GM18858 (cell line): Measurements from ENCODE around the gene OGFOD1.
A peak's percentile ranks its signal among the peaks of the same experiment; 100 is the strongest.

Source experiments
- ATAC-seq: cut with Tn5 transposase; IDR thresholded peaks from one replicate; pipeline ENCODE4 v1.9.1; 2021; ENCODE audit not compliant: unreplicated experiment

OGFOD1 gene

DNA sequence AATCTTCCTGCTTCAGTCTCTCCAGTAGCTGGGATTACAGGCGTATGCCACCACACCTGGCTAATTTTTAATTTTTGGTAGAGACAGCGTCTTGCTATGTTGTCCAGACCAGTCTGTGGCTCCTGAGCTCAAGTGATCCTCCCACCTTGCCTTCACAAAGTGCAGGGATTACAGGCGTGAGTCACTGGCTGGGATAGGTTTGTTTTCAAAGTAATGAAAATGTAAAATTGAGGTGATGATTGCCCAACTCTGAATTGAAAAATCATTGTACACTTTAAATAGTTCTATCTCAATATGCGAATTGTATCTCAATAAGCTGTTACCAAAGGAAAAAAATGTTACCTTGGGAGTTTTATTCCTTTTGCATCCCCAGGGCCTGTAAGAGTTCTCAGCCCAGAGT is 24.8 kb upstream of the OGFOD1 start:
- no peak for ATAC-seq

GRCh38 chr16:56428091-56428490 is 23.3 kb upstream of the OGFOD1 start:
- ATAC-seq = no peak

GRCh38 chr16:56436258-56436657 is 15.1 kb upstream of the OGFOD1 start:
- ATAC-seq = no peak

- no peak for ATAC-seq
Observed at GRCh38 chr16:56438038-56438437, 13.3 kb upstream of the OGFOD1 start.

DNA sequence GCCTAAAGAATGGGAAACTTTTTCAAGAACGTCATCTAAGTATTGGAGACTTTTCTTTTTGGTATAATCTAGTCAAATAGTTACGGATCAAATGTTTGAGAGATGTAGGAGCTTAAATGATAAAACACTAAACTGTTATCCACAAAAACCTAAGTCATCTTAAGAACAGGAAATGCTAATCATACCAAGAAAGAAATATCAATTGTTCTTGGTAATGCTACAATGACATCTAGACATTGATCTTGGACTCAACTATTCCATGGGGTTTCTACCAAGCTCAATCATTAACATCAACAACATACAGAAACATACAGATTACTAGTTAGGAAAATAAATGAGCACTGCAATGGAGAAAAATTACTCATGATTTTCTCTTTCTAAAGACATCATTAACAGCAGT is 4.1 kb upstream of the OGFOD1 start:
- ATAC-seq = no peak

DNA sequence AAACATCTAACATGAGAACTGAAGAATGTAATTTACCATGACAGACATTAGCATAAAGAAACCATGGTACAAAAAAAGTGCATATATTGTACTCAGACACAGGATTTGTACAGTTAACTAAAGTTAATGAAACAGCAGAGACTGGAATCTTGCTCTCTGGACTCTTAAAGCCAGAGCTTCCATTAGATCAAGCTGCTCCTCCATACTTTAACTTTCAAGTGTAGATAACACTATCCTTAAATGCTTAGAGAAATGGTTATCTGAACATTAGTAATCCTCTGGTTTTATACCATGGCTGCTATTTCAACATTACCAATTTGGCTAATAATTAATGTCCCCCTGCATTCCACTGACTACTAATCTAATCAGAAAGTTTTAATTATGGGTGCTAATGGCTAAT is 3.3 kb upstream of the OGFOD1 start:
- no peak for ATAC-seq

- ATAC-seq = peak; percentile 15
Observed at GRCh38 chr16:56450275-56450985, 924 bp upstream of the OGFOD1 start.

DNA sequence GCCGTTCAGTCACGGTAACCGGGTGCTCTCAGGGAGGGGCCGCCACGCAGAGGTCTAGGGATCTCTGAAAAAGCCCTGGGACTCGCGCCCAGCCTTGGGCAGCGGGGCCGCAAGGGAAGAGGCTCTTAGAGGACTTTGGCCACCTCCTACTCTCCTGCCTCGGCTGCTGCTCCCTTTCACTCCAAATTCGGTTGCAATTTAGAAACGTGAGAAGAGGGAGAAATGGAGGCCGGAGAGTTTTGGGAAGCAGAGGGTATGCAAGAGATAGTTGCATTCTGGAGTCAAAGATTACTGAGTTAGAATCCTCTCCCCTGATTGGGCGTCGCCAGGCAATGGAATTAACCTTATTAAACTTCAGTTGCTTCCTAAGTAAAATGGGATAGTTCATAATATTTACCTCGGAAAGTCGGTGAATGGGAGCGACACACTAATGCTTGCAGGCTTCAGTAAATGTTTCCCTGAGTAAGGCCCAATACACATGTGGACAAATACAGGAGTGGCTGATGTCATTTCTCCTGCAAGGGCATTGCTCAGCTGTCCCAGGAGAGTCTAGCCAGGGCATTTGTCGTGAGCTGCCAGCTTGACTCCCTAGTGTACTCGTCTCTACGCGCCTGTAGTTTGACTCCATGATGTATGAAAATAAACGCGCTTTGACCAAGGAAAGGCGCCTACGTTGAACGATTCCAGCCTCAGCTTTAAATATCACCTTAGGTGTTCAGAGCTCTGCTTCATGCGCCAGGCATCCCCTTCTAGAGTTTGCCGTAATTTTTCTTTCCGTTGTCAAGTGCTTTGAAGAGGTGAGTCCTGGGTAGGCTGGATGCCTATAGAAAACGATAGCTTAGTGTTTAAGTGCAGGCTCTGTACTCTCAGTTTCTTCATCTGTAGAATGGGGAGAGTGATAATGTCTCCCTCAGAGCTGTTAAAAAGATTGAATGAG is 667 bp downstream of the OGFOD1 start:
- ATAC-seq = peak; percentile 20

- no peak for ATAC-seq
Observed at GRCh38 chr16:56457927-56458470, 6.6 kb downstream of the OGFOD1 start.

- no peak for ATAC-seq
Observed at GRCh38 chr16:56460101-56460500, 8.7 kb downstream of the OGFOD1 start.

DNA sequence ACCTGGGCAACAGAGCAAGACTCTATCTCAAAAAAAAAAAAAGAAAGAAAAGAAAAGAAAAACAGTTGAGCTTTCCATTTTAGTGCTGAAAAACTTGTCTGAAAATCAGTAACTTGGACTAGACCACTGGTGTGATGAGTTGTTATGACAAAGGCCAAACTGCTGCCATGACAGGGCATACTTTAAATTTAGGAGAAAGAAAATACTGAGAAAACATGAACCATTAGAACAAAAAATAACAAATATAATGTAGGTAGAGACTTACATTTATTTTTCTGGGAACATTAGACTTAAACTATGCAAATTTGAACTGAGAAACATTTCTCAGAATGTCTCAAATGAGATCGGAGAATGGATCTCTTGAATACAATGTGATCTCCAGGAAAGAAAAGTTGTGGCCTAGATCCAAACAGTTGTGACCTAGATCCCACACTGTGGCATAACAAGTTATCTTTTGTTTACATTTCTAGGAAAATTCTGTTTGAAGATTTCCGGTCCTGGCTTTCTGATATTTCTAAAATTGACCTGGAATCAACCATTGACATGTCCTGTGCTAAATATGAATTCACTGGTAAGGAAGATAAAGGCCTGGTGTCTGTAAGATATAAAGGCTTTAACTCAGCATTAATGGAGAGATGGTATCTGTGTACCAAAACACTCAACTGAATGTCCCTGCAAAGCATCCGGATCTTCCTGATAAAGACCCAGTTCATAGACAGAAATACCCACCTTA is 10.9 kb downstream of the OGFOD1 start:
- no peak for ATAC-seq

- no peak for ATAC-seq
Observed at GRCh38 chr16:56463153-56463552, 11.8 kb downstream of the OGFOD1 start.

GRCh38 chr16:56466344-56466743 is 15.0 kb downstream of the OGFOD1 start:
- ATAC-seq = no peak

- ATAC-seq = no peak
Observed at GRCh38 chr16:56468800-56469199, 17.4 kb downstream of the OGFOD1 start.

- ATAC-seq = no peak
Observed at GRCh38 chr16:56469748-56470147, 18.4 kb downstream of the OGFOD1 start.

GRCh38 chr16:56470232-56470631 is 18.9 kb downstream of the OGFOD1 start:
- ATAC-seq = no peak

DNA sequence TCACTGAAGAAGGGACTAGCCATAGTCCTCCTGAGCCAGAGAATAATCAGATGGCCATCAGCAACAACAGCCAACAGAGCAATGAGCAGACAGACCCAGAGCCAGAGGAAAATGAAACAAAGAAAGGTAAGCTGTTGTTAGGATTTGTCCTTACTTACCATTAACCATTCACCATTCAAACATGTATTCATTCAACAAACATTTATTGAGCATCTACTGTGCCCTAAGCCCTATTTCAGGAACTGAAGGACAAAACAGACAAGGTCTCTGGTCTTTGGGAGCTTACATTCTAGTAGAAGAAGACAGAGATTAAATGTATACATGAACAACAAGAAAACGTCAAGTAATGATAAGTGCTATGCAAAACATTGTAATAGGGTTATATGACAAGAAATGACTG is 19.3 kb downstream of the OGFOD1 start:
- ATAC-seq = no peak

- ATAC-seq = no peak
Observed at GRCh38 chr16:56475201-56475600, 23.8 kb downstream of the OGFOD1 start.

GRCh38 chr16:56477096-56477878 is 25.9 kb downstream of the OGFOD1 start:
- no peak for ATAC-seq

GRCh38 chr16:56478281-56479049 is 27.1 kb downstream of the OGFOD1 start:
- no peak for ATAC-seq
